Measurements from ENCODE around the gene PLEKHN1.

GRCh38 chr1:978069-978834, 12.0 kb downstream of the PLEKHN1 start:
- TF ChIP-seq CTCF (conservative IDR thresholded peaks at IDR 0.05; ENCODE audit: low read depth, low read length), result no peak
- TF ChIP-seq EZH2 (IDR thresholded peaks at IDR 0.05; ENCODE audit: borderline replicate concordance, low read depth, low read length, poor library complexity, severe bottlenecking), result no peak

Data from A673 (cell line).